ENCODE results near the gene NEXN.

NEXN gene

DNA sequence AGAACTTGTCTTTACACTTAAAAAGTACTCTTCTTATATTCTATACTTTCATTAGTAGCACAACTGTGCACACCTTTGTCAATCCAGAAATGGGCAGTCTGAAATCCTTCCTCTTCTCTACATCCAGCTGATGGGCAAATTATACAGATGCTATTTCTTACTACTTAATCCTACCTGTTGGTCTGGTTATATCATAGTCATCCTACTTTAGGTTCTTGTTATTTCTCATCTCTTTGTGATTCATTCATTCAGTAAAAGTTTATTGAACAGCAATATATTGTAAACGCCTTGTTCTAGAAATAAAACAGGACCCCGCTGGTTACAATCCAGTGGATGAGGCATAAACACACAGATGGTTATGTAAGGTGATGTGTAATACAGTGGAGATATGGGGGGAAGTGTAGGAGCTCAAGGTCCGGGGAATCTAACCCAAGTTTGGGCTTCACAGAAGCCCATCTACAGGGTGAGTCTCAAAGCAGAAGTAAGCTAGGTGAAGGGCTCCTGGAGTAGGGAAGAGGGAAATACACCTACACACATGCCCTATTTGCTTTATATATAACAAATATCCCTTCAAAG, 102.3 kb downstream of the NEXN start:
- Histone ChIP-seq H3K9ac (ENCODE audit: low read length) (no peak overlapping the region), H3K18ac (ENCODE audit: low read length) (no peak overlapping the region), H3K4me3 (ENCODE audit: low read depth, low read length) (no peak overlapping the region), H3K14ac (ENCODE audit: low read length) (no peak overlapping the region), H2AFZ (ENCODE audit: insufficient read depth, low read length, poor library complexity) (no peak overlapping the region), H4K91ac (ENCODE audit: low read depth, low read length) (no peak overlapping the region), H3K27me3 (ENCODE audit: insufficient read depth, low read length) (no peaks in the 10 kb centered on the region), H3K36me3 (ENCODE audit: control insufficient read depth in 1 of 2, insufficient read depth in 2 of 2, low read length in 2 of 2) (peaks cover 2 to 3% of the 10 kb centered on the region in 2 experiments), H2BK5ac (ENCODE audit: low read depth, low read length, poor library complexity) (no peak overlapping the region), H2BK120ac (ENCODE audit: insufficient read depth, low read length, poor library complexity) (no peak overlapping the region), H3K4me1 (ENCODE audit: control insufficient read depth in 1 of 2, insufficient read depth in 2 of 2, low read length in 2 of 2) (peaks cover 0 to 4% of the 10 kb centered on the region in 2 experiments), H3K23ac (ENCODE audit: low read length) (no peak overlapping the region), H3K9me3 (ENCODE audit: insufficient read depth, low read depth, low read length) (no peaks in the 10 kb centered on the region), H3K79me2 (ENCODE audit: control insufficient read depth, insufficient read depth, low read length, poor library complexity) (no peaks in the 10 kb centered on the region), H3K27ac (ENCODE audit: low read depth, low read length) (no peak overlapping the region), H2BK12ac (ENCODE audit: low read length) (no peak overlapping the region), H3K79me1 (ENCODE audit: low read length) (no peaks in the 10 kb centered on the region), H4K8ac (ENCODE audit: low read depth, low read length) (no peak overlapping the region), H2AK5ac (ENCODE audit: low read length) (no peak overlapping the region), H4K12ac (ENCODE audit: low read depth, low read length) (no peak overlapping the region), H3K4me2 (ENCODE audit: low read length) (no peak overlapping the region), H3K4ac (ENCODE audit: low read depth, low read length) (no peak overlapping the region)
- DNase-seq, result no peak
- no CpG with 5 or more reads among the region's 3 CpGs for WGBS (ENCODE audit: extremely low coverage, insufficient coverage, insufficient read length)

GRCh38 chr1:77991638-77992037, 103.2 kb downstream of the NEXN start:
- peaks cover 0 to 4% of the 10 kb centered on the region in 2 experiments for H3K4me1 ChIP-seq (ENCODE audit: control insufficient read depth in 1 of 2, insufficient read depth in 2 of 2, low read length in 2 of 2)
- no peaks in the 10 kb centered on the region for H3K9me3 ChIP-seq (ENCODE audit: insufficient read depth, low read depth, low read length)

More at GRCh38 chr1:77991638-77992037, 103.2 kb downstream of the NEXN start:
- Histone ChIP-seq H2BK12ac (ENCODE audit: low read length) (no peak overlapping the region), H3K14ac (ENCODE audit: low read length) (no peak overlapping the region), H2AFZ (ENCODE audit: insufficient read depth, low read length, poor library complexity) (no peak overlapping the region), H3K18ac (ENCODE audit: low read length) (no peak overlapping the region), H2BK120ac (ENCODE audit: insufficient read depth, low read length, poor library complexity) (no peak overlapping the region), H3K4ac (ENCODE audit: low read depth, low read length) (no peak overlapping the region), H3K79me2 (ENCODE audit: control insufficient read depth, insufficient read depth, low read length, poor library complexity) (no peaks in the 10 kb centered on the region), H2BK5ac (ENCODE audit: low read depth, low read length, poor library complexity) (no peak overlapping the region), H4K12ac (ENCODE audit: low read depth, low read length) (no peak overlapping the region), H3K79me1 (ENCODE audit: low read length) (no peaks in the 10 kb centered on the region), H3K4me2 (ENCODE audit: low read length) (no peak overlapping the region), H4K8ac (ENCODE audit: low read depth, low read length) (no peak overlapping the region), H3K27me3 (ENCODE audit: insufficient read depth, low read length) (no peaks in the 10 kb centered on the region), H3K23ac (ENCODE audit: low read length) (no peak overlapping the region), H3K36me3 (ENCODE audit: control insufficient read depth in 1 of 2, insufficient read depth in 2 of 2, low read length in 2 of 2) (peaks cover 2 to 3% of the 10 kb centered on the region in 2 experiments), H3K9ac (ENCODE audit: low read length) (no peak overlapping the region), H3K4me3 (ENCODE audit: low read depth, low read length) (no peak overlapping the region), H2AK5ac (ENCODE audit: low read length) (no peak overlapping the region), H3K27ac (ENCODE audit: low read depth, low read length) (no peak overlapping the region), H4K91ac (ENCODE audit: low read depth, low read length) (no peak overlapping the region)
- no peak for DNase-seq
